Astrocyte (in vitro differentiated cells and primary cell): ENCODE data around the gene RPA3. TPM values are rescaled to one million over a fixed set of nuclear protein-coding genes. Genes with fewer than 3 reads are reported as not detected.

Source experiments
- DNase-seq: peaks from one replicate; pipeline ENCODE4 v3.0.0-alpha.2; 2010; ENCODE audit warnings: low read depth
- FAIRE-seq: peaks from 2 replicates; lab custom pipeline; 2011; peaks lifted over from hg19 to GRCh38; lab: Jason Lieb, UNC
- H2AFZ ChIP-seq: 2 replicates; pipeline ENCODE4 v1.6.0; 2012; ENCODE audit warnings: low read depth, low read length, inconsistent platforms
- H3K27ac ChIP-seq: 2 replicates; pipeline ENCODE4 v1.5.1; 2011; ENCODE audit warnings: low read depth, low read length, inconsistent platforms
- H3K27me3 ChIP-seq: 2 replicates; pipeline ENCODE4 v1.6.0; 2011; ENCODE audit warnings: low read length, inconsistent platforms; ENCODE audit not compliant: insufficient read depth
- H3K36me3 ChIP-seq: 2 replicates; pipeline ENCODE4 v1.5.1; 2011; ENCODE audit warnings: low read length, inconsistent platforms; ENCODE audit not compliant: insufficient read depth
- H3K4me1 ChIP-seq: 2 replicates; pipeline ENCODE4 v1.5.1; 2011; ENCODE audit warnings: low read length, inconsistent platforms; ENCODE audit not compliant: insufficient read depth
- H3K4me2 ChIP-seq: 2 replicates; pipeline ENCODE4 v1.6.0; 2012; ENCODE audit warnings: low read length, inconsistent platforms
- H3K4me3 ChIP-seq: 2 replicates; pipeline ENCODE4 v1.5.1; 2011; ENCODE audit warnings: low read depth, mild to moderate bottlenecking, low read length, inconsistent platforms; ENCODE audit not compliant: insufficient read depth
- H3K79me2 ChIP-seq: 2 replicates; pipeline ENCODE4 v1.6.0; 2012; ENCODE audit warnings: mild to moderate bottlenecking, low read length, inconsistent platforms; ENCODE audit not compliant: insufficient read depth
- H3K9ac ChIP-seq: 2 replicates; pipeline ENCODE4 v1.6.0; 2012; ENCODE audit warnings: mild to moderate bottlenecking, low read length, inconsistent platforms
- H3K9me3 ChIP-seq: 2 replicates; pipeline ENCODE4 v1.5.1; 2012; ENCODE audit warnings: low read depth, mild to moderate bottlenecking, low read length, inconsistent platforms; ENCODE audit not compliant: insufficient read depth
- H4K20me1 ChIP-seq: 2 replicates; pipeline ENCODE4 v1.6.0; 2012; ENCODE audit warnings: low read length, inconsistent platforms; ENCODE audit not compliant: insufficient read depth
- H3K27ac Mint-ChIP-seq: one replicate; pipeline ENCODE4 v1.8.0; 2021; ENCODE audit warnings: mild to moderate bottlenecking, mixed read lengths; ENCODE audit not compliant: unreplicated experiment
- H3K27me3 Mint-ChIP-seq: one replicate; pipeline ENCODE4 v1.8.0; 2021; ENCODE audit warnings: low read depth, mixed read lengths; ENCODE audit not compliant: unreplicated experiment
- H3K36me3 Mint-ChIP-seq: one replicate; pipeline ENCODE4 v1.8.0; 2021; ENCODE audit warnings: low read depth, mixed read lengths; ENCODE audit not compliant: unreplicated experiment
- H3K4me1 Mint-ChIP-seq: one replicate; pipeline ENCODE4 v1.8.0; 2021; ENCODE audit warnings: low read depth, mixed read lengths; ENCODE audit not compliant: unreplicated experiment
- H3K4me3 Mint-ChIP-seq: one replicate; pipeline ENCODE4 v1.8.0; 2021; ENCODE audit warnings: mild to moderate bottlenecking, moderate library complexity, mixed read lengths; ENCODE audit not compliant: unreplicated experiment
- H3K9me3 Mint-ChIP-seq: one replicate; pipeline ENCODE4 v1.8.0; 2021; ENCODE audit warnings: mild to moderate bottlenecking, mixed read lengths; ENCODE audit not compliant: unreplicated experiment
- CTCF ChIP-seq: IDR thresholded peaks from 2 replicates; pipeline ENCODE4 v1.5.1; 2011; ENCODE audit warnings: low read depth, mild to moderate bottlenecking, inconsistent platforms, low read length, moderate library complexity; ENCODE audit not compliant: insufficient read depth
- EZH2 ChIP-seq: IDR thresholded peaks from 2 replicates; pipeline ENCODE4 v1.6.1; 2012; ENCODE audit warnings: mild to moderate bottlenecking, low read length, inconsistent platforms; ENCODE audit not compliant: insufficient read depth
- total RNA-seq: library from RNA; stranded (reverse); gene quantifications from 2 replicates; pipeline ENCODE4 v1.2.1, GENCODE V29; 2021

Gene RPA3
- total RNA-seq, 1 donor from 2014 or later: 17.7 TPM

GRCh38 chr7:7702826-7703225 lies 15.6 kb downstream of the RPA3 start:
- Mint-ChIP-seq H3K36me3 (no peaks in the 10 kb centered on the region), H3K4me3 (no peak overlapping the region), H3K27me3 (no peaks in the 10 kb centered on the region), H3K9me3 (no peaks in the 10 kb centered on the region), H3K27ac (no peak overlapping the region), H3K4me1 (peaks cover 35% of the 10 kb centered on the region)
- no peak overlapping the region for H3K4me3 ChIP-seq
- DNase-seq: no peak
- no peak overlapping the region for H3K9ac ChIP-seq
- H3K27ac ChIP-seq: no peak overlapping the region
- H3K79me2 ChIP-seq: no peaks in the 10 kb centered on the region
- H3K9me3 ChIP-seq: no peaks in the 10 kb centered on the region
- no peaks in the 10 kb centered on the region for H4K20me1 ChIP-seq
- peaks cover 9% of the 10 kb centered on the region for H3K4me1 ChIP-seq
- H3K4me2 ChIP-seq: no peak overlapping the region
- FAIRE-seq: no peak
- H3K27me3 ChIP-seq: no peaks in the 10 kb centered on the region
- H2AFZ ChIP-seq: no peak overlapping the region
- no peak for TF ChIP-seq CTCF
- no peak for TF ChIP-seq EZH2
- no peaks in the 10 kb centered on the region for H3K36me3 ChIP-seq

GRCh38 chr7:7701527-7701926 lies 16.9 kb downstream of the RPA3 start:
- H4K20me1 ChIP-seq: no peaks in the 10 kb centered on the region
- Mint-ChIP-seq H3K9me3 (no peaks in the 10 kb centered on the region), H3K4me1 (peaks cover 32% of the 10 kb centered on the region), H3K4me3 (no peak overlapping the region), H3K36me3 (no peaks in the 10 kb centered on the region), H3K27ac (no peak overlapping the region), H3K27me3 (no peaks in the 10 kb centered on the region)
- H3K27me3 ChIP-seq: no peaks in the 10 kb centered on the region
- H3K79me2 ChIP-seq: no peaks in the 10 kb centered on the region
- no peak overlapping the region for H3K4me3 ChIP-seq
- no peak overlapping the region for H3K27ac ChIP-seq
- H3K9ac ChIP-seq: no peak overlapping the region
- DNase-seq: no peak
- no peaks in the 10 kb centered on the region for H3K9me3 ChIP-seq
- no peak for FAIRE-seq
- no peak overlapping the region for H3K4me2 ChIP-seq
- TF ChIP-seq CTCF (no peak), EZH2 (no peak)
- no peaks in the 10 kb centered on the region for H3K36me3 ChIP-seq
- peaks cover 4% of the 10 kb centered on the region for H3K4me1 ChIP-seq
- no peak overlapping the region for H2AFZ ChIP-seq

- no peaks in the 10 kb centered on the region for H4K20me1 ChIP-seq
- H3K4me3 ChIP-seq: no peak overlapping the region
- Mint-ChIP-seq H3K4me1 (peaks cover 33% of the 10 kb centered on the region), H3K27me3 (no peaks in the 10 kb centered on the region), H3K4me3 (no peak overlapping the region), H3K27ac (no peak overlapping the region), H3K36me3 (no peaks in the 10 kb centered on the region), H3K9me3 (no peaks in the 10 kb centered on the region)
- no peaks in the 10 kb centered on the region for H3K36me3 ChIP-seq
- H3K4me1 ChIP-seq: peaks cover 12% of the 10 kb centered on the region
- H3K27me3 ChIP-seq: no peaks in the 10 kb centered on the region
- no peaks in the 10 kb centered on the region for H3K79me2 ChIP-seq
- H3K27ac ChIP-seq: no peak overlapping the region
- DNase-seq (no peak), FAIRE-seq (no peak)
- no peak for TF ChIP-seq CTCF
- no peak for TF ChIP-seq EZH2
- no peak overlapping the region for H3K9ac ChIP-seq
- H3K4me2 ChIP-seq: no peak overlapping the region
- H3K9me3 ChIP-seq: no peaks in the 10 kb centered on the region
- H2AFZ ChIP-seq: no peak overlapping the region
Observed at GRCh38 chr7:7699970-7700369, 18.4 kb downstream of the RPA3 start.
